Glutamatergic neuron (in vitro differentiated cells): ENCODE results near the gene ZNF862. TPM values are rescaled to one million over a fixed set of nuclear protein-coding genes. Genes with fewer than 3 reads are reported as not detected.
"Not testable (repeated sequence)": the region's sequence is repeated elsewhere in the genome, so short reads cannot be mapped to it uniquely, and the experiment has no call there.

Experiments
- DNase-seq: peaks from one replicate; pipeline ENCODE4 v3.0.0; 2022
- H3K27ac Mint-ChIP-seq: one replicate; pipeline ENCODE4 v1.8.0; 2020; ENCODE audit warnings: mild to moderate bottlenecking, mixed read lengths, inconsistent platforms; ENCODE audit not compliant: unreplicated experiment
- H3K27me3 Mint-ChIP-seq: one replicate; pipeline ENCODE4 v1.8.0; 2020; ENCODE audit warnings: mild to moderate bottlenecking, moderate library complexity, mixed read lengths, inconsistent platforms; ENCODE audit not compliant: unreplicated experiment
- H3K36me3 Mint-ChIP-seq: one replicate; pipeline ENCODE4 v1.8.0; 2020; ENCODE audit warnings: mild to moderate bottlenecking, mixed read lengths, inconsistent platforms; ENCODE audit not compliant: unreplicated experiment
- H3K4me1 Mint-ChIP-seq: one replicate; pipeline ENCODE4 v1.8.0; 2020; ENCODE audit warnings: mild to moderate bottlenecking, low read depth, mixed read lengths, inconsistent platforms; ENCODE audit not compliant: unreplicated experiment
- H3K4me3 Mint-ChIP-seq: one replicate; pipeline ENCODE4 v1.8.0; 2020; ENCODE audit warnings: mild to moderate bottlenecking, mixed read lengths, inconsistent platforms; ENCODE audit not compliant: unreplicated experiment
- H3K9me3 Mint-ChIP-seq: one replicate; pipeline ENCODE4 v1.8.0; 2020; ENCODE audit warnings: mild to moderate bottlenecking, moderate library complexity, mixed read lengths, inconsistent platforms; ENCODE audit not compliant: unreplicated experiment
- total RNA-seq: library from RNA; stranded (reverse); fragmentation: NEBNext Ultra II Directional; extraction: Animal tissue kit (Norgen Biotek cat#: 25700); gene quantifications from one replicate; pipeline ENCODE4 v1.2.1, GENCODE V29; 2021; ENCODE audit not compliant: unreplicated experiment
- TF ChIP-seq, protein P1 (sequence below): fragments of 200-600 bp; sonication (generic); IDR thresholded peaks from one replicate; pipeline ENCODE4 v1.5.0; 2021; ENCODE audit not compliant: partially characterized antibody, unreplicated experiment

Gene ZNF862
- total RNA-seq, 1 donor from 2014 or later: 12.9 TPM

DNA sequence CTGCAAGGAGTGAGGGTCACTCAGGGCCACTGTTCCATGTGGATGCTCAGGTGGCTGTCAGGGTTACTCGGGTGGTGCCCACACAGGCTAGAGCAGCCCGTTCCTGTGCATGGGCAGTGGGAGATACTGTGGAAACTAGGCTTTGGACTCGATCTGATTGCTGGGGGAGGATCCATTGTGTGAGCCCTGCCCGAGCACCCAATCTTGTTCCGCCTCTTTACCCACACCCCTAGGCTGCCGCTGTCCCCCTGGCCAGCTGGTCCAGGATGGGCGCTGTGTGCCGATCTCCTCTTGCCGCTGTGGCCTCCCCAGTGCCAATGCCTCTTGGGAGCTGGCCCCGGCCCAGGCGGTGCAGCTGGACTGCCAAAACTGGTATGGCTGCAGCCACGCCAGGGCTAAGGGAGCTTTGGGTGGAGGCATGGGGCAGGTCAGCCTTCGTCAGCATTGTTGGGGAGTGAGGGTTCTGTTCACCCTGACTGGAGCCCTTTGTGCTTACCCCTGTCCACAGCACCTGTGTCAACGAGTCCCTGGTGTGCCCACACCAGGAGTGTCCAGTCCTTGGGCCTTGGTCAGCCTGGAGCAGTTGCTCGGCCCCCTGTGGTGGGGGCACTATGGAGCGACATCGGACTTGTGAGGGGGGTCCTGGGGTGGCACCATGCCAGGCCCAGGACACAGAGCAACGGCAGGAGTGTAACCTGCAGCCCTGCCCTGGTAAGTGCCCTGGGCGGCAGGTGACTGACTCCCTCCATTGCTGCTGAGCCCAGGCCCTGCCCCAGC, 12.4 kb upstream of the ZNF862 start:
- peaks cover 1% of the 10 kb centered on the region for H3K9me3 Mint-ChIP-seq
- H3K27ac Mint-ChIP-seq: no peak overlapping the region
- no peaks in the 10 kb centered on the region for H3K36me3 Mint-ChIP-seq
- no peaks in the 10 kb centered on the region for H3K4me1 Mint-ChIP-seq
- peaks cover 6% of the 10 kb centered on the region for H3K27me3 Mint-ChIP-seq
- no peak overlapping the region for H3K4me3 Mint-ChIP-seq
- DNase-seq: no peak
- TF ChIP-seq, protein P1, sequence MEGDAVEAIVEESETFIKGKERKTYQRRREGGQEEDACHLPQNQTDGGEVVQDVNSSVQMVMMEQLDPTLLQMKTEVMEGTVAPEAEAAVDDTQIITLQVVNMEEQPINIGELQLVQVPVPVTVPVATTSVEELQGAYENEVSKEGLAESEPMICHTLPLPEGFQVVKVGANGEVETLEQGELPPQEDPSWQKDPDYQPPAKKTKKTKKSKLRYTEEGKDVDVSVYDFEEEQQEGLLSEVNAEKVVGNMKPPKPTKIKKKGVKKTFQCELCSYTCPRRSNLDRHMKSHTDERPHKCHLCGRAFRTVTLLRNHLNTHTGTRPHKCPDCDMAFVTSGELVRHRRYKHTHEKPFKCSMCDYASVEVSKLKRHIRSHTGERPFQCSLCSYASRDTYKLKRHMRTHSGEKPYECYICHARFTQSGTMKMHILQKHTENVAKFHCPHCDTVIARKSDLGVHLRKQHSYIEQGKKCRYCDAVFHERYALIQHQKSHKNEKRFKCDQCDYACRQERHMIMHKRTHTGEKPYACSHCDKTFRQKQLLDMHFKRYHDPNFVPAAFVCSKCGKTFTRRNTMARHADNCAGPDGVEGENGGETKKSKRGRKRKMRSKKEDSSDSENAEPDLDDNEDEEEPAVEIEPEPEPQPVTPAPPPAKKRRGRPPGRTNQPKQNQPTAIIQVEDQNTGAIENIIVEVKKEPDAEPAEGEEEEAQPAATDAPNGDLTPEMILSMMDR: no peak

DNA sequence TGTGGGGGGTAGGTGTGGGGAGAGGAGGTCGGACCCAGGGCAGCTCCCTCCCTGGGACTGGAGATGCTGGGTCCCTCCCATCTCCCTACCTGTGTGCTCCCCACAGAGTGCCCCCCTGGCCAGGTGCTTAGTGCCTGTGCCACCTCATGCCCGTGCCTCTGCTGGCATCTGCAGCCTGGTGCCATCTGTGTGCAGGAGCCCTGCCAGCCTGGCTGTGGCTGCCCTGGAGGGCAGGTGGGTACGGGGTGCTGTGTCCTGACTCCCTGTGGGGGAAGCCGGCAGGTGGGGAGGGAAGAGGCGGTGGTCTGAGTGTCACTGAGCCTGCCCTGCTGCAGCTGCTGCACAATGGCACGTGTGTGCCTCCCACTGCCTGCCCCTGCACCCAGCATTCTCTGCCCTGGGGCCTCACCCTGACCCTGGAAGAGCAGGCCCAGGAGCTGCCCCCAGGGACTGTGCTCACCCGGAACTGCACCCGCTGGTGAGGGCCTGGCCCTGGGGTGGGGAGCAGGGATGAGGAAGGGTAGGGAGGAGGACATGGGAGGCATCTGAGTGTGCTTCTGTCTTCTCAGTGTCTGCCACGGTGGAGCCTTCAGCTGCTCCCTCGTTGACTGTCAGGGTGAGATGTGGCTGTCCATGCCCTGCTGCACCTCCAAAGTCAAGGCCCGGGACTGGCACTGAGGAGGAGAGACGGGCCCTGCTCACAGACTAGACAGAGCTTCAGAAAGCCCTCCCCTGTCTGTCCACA, 11.7 kb upstream of the ZNF862 start:
- no peak for DNase-seq
- TF ChIP-seq, protein P1: no peak
- Mint-ChIP-seq H3K4me1 (no peaks in the 10 kb centered on the region), H3K36me3 (no peaks in the 10 kb centered on the region), H3K27ac (no peak overlapping the region), H3K27me3 (peaks cover 6% of the 10 kb centered on the region), H3K4me3 (no peak overlapping the region), H3K9me3 (peaks cover 1% of the 10 kb centered on the region)

DNA sequence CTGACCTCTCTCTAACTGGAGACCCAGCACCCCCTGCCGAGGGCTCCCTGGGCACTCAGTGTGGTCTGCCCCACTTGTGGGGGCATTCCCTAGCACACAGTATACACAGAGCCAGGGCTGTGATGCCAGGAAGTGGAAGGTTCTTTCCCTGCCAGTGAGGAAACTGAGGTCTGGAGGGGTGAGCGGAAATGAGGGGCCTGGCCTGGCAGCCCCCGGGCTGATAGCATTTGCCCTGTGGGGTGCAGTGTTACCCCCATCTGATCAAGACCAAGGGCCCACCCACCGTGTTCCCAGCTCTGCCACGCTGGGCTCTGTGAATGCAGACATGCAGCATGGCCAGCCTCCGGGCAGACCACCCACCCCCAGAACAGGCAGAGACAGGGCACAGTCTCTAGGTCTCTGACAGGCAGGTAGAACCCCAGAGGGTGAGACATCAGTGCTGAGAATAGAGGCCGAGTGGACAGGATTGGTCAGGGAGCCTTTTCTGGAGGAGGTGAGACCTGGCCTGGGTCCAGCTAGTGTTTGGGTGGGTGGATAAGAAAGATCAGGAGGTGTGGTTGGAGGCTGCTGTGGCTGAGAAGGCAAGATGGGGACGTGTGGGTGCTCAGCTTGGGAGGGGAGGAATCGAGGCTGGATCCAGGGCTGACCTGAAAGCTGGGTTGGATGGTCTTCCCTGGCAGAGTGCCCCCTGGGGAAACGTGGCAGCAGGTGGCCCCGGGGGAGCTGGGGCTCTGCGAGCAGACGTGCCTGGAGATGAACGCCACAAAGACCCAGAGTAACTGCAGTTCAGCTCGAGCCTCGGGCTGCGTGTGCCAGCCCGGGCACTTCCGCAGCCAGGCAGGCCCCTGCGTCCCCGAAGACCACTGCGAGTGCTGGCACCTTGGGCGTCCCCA, 10.8 kb upstream of the ZNF862 start:
- TF ChIP-seq, protein P1: no peak
- Mint-ChIP-seq H3K9me3 (peaks cover 3% of the 10 kb centered on the region), H3K4me1 (no peaks in the 10 kb centered on the region), H3K4me3 (no peak overlapping the region), H3K27ac (no peak overlapping the region), H3K27me3 (peaks cover 9% of the 10 kb centered on the region), H3K36me3 (no peaks in the 10 kb centered on the region)
- no peak for DNase-seq

DNA sequence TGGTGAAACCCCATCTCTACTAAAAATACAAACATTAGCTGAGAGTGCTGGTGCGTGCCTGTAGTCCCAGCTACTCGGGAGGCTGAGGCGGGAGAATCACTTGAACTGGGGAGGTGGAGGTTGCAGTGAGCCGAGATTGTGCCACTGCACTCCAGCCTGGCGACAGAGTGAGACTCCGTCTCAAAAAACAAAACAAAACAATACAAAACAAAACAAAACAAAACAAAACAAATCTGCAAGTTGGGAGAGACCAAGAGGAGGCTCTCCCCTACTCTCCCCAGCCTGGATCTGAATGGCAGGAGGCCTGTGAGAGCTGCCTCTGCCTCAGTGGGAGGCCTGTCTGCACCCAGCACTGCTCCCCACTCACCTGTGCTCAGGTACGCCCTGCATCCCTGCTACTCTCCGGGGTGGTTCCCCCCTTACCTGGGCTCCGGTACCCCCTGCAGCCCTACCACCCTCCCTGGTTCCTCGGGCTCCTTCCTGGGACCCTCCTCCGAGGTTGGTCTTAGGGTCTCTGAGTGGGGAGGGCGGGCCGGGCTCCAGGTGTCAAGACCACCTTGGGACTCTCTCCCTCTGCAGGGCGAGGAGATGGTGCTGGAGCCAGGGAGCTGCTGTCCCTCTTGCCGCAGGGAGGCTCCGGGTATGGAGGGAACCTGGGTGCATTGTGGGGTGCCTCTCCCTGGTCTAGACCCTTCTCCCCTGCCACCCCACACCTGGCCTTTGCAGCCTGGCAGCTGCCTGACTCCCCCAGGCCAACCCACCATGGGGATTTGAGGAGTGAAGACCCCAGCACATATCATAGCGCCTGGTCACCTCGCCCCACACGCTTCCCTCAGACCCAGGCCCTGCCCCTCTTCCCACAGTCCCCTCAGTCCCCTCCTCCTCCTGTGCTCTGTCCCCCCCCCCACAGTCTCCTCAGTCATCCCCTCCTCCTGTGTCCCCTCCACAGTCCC, 9.5 kb upstream of the ZNF862 start:
- Mint-ChIP-seq H3K36me3 (no peaks in the 10 kb centered on the region), H3K9me3 (peaks cover 4% of the 10 kb centered on the region), H3K4me3 (no peak overlapping the region), H3K27ac (no peak overlapping the region), H3K4me1 (no peaks in the 10 kb centered on the region), H3K27me3 (peaks cover 11% of the 10 kb centered on the region)
- DNase-seq: no peak
- TF ChIP-seq, protein P1: no peak

DNA sequence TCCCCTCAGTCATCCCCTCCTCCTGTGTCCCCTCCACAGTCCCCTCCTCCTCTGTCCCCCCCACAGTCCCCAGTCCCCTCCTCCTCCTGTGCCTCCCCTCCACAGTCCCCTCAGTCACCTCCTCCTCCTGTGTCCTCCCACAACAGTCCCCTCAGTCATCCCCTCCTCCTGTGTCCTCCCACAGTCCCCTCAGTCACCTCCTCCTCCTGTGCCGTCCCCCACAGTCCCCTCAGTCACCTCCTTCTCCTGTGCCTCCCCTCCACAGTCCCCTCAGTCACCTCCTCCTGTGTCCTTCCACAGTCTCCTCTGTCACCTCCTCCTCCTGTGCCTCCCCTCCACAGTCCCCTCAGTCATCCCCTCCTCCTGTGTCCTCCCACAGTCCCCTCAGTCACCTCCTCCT, 7.6 kb upstream of the ZNF862 start:
- not testable (repeated sequence) for DNase-seq

More for the DNA sequence above, 7.6 kb upstream of the ZNF862 start:
- H3K36me3 Mint-ChIP-seq, H3K27ac Mint-ChIP-seq, H3K4me1 Mint-ChIP-seq, H3K9me3 Mint-ChIP-seq, H3K4me3 Mint-ChIP-seq: not testable (repeated sequence)
- H3K27me3 Mint-ChIP-seq: peaks cover 18% of the 10 kb centered on the region
